Sciatic nerve (tissue), 2 donors: ENCODE data around the gene XRCC5. TPM values are rescaled to one million over a fixed set of nuclear protein-coding genes. Genes with fewer than 3 reads are reported as not detected.

Source experiments
- ATAC-seq: fragments of 200-7000 bp; cut with Tn5 transposase; one replicate; pipeline ENCODE4 v1.9.1; 2020; ENCODE audit warnings: mild to moderate bottlenecking, moderate library complexity
- DNase-seq: peaks from one replicate; pipeline ENCODE4 v3.0.0-alpha.2; 2020; ENCODE audit warnings: low spot score
- intact Hi-C: fragments of 100-400 bp; cut with DNase I; formaldehyde crosslinking; loops from one replicate; pipeline ENCODE4 v1.14.2; 2022
- total RNA-seq: library from RNA; stranded (reverse); fragmentation: NEBNext Ultra II Directional; extraction: Animal tissue kit (Norgen Biotek cat#: 25700); gene quantifications from one replicate; pipeline ENCODE4 v1.2.1, GENCODE V29; 2021
- donor health status: DM: no; HTN: no; CAD: no.
- donor health status: DM: no; HTN: no; CAD: no.

Gene XRCC5
- total RNA-seq, 1 donor from 2014 or later, result 173 TPM

GRCh38 chr2:216082805-216083204 is 26.3 kb upstream of the XRCC5 start:
- no peak for ATAC-seq
- intact Hi-C loops, result no loop called here
- no peak for DNase-seq

- no peak for ATAC-seq
- DNase-seq, result no peak
- intact Hi-C loops, result no loop called here
Observed at GRCh38 chr2:216083464-216084281, 25.5 kb upstream of the XRCC5 start.

- intact Hi-C loops, result no loop called here
- ATAC-seq (no peak), DNase-seq (no peak)
Observed at GRCh38 chr2:216084547-216084946, 24.6 kb upstream of the XRCC5 start.

DNA sequence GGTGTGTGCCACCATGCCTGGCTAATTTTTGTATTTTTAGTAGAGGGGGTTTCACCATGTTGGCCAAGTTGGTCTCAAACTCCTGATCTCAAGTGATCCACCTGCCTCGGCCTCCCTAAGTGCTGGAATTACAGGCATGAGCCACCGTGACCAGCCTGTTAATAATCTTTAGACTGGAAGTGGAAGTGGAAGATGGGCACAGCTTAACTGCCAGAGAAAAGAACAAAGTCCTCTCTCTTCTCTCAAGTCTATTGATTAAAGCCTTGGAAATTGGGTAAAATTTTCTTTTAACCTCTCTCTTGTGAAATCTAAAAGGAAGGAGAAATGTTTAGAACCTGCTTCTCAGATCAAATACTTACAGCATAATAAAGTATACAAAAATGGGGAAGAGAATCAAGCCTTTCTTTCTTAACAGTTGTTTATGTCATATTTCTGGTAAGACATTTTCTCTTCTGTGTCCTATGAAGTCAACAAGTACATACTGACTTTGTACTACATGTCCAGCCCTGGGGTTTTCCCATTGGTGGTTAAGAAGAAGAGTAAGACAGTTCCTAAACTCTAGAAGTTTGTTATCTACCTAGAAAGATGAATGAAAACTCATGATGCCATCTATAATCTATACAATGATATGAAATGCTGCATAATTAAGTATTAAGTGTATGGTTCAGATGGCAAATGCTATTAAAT is 22.8 kb upstream of the XRCC5 start:
- ATAC-seq (no peak), DNase-seq (no peak)
- intact Hi-C loops, result no loop called here

- intact Hi-C loops, result no loop called here
- ATAC-seq, result no peak
- DNase-seq, result no peak
Observed at GRCh38 chr2:216090369-216090786, 18.8 kb upstream of the XRCC5 start.

DNA sequence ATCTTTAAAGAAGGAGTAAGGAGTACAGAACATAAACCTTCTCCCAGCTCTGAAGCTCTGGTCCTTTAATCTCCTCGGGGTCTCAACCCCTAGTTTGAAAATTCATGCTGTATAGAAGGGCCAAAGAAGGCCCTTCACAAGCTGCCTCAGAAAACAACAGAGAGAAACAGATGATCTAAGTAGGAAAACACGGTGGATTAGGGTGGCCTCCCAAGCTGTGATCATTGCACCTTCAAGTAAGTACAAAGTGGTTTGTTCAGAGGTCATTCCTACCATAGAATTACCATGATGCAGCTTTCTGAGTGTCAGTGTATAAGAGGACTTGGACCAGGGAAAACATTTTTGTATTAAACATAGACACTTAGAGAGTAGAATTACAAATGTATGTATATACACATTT is 16.5 kb upstream of the XRCC5 start:
- no peak for ATAC-seq

GRCh38 chr2:216094701-216095100 is 14.4 kb upstream of the XRCC5 start:
- intact Hi-C loops, result no loop called here
- ATAC-seq, result no peak
- no peak for DNase-seq

More for the DNA sequence above, 16.5 kb upstream of the XRCC5 start:
- no peak for DNase-seq
- intact Hi-C loops, result no loop called here

- no peak for DNase-seq
- intact Hi-C loops, result no loop called here
- no peak for ATAC-seq
Observed at GRCh38 chr2:216098421-216099334, 10.5 kb upstream of the XRCC5 start.

- intact Hi-C loops, result no loop called here
Observed at GRCh38 chr2:216101109-216101508, 8.0 kb upstream of the XRCC5 start.

DNA sequence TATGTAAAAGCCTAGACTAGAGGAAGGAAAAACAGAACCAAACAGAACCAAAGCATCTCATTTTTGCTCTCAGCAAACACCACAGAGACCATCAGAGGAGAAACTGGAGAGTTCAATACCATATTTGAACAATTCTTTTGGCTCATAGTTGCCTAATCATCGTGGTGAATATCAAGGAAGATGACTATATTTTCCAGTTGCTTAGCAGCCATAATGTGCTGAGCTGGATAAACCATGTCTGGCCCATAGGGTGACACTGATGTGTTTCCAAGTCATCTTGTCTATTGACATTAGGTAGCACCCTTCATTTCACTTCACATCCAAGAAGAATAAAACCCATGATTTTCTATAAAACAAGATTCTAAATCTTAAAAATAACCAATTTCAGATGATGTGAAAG is 5.9 kb upstream of the XRCC5 start:
- ATAC-seq (no peak), DNase-seq (no peak)
- intact Hi-C loops, result no loop called here

More at GRCh38 chr2:216101109-216101508, 8.0 kb upstream of the XRCC5 start:
- no peak for DNase-seq
- no peak for ATAC-seq

DNA sequence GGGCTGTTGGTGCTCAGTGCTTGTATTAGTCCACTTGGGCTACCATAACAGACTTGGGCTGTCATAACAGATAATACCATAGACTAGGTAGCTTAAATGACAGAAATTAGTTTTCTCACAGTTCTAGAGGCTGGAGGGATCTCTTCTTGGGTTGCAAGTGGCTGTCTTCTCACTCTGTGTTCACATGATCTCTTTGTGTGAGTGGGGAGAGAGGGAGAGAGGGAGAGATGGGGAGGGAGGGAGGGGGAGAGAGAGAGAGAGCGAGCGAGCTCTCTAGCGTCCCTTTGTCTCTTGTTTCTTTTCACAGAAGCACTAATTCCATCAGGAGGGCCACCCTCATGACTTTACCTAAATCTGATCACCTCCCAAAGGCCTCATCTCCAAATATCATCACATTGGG is 4.5 kb upstream of the XRCC5 start:
- intact Hi-C loops, result no loop called here

DNA sequence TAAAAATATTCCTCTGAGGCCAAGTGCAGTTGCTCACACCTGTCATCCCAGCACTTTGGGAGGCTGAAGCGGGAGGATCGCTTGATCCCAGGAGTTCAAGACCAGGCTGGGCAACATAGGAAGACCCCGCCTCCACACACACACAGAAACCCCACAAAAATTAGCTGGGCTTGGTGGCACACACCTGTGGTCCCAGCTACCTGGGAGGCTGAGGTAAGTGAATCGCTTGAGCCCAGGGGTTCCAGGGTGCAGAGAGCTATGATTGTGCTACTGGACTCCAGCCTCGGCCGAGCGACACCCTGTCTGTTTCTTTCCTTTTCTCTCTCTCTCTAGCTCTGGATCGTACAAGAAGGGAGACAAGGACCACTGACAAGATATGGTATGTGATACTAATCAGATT is 1.8 kb upstream of the XRCC5 start:
- intact Hi-C loops, result no loop called here
- ATAC-seq (no peak), DNase-seq (no peak)

More for the DNA sequence above, 4.5 kb upstream of the XRCC5 start:
- ATAC-seq, result no peak
- no peak for DNase-seq

GRCh38 chr2:216107760-216108159 is 1.4 kb upstream of the XRCC5 start:
- ATAC-seq, result no peak
- DNase-seq, result no peak
- intact Hi-C loops, result no loop called here

GRCh38 chr2:216108310-216108966 is 710 bp upstream of the XRCC5 start:
- DNase-seq (no peak), ATAC-seq (no peak)
- intact Hi-C loops, result no loop called here

- DNase-seq (no peak), ATAC-seq (peak; percentile 21)
- intact Hi-C loops, result no loop called here
Observed at GRCh38 chr2:216109962-216110614, 940 bp downstream of the XRCC5 start.

DNA sequence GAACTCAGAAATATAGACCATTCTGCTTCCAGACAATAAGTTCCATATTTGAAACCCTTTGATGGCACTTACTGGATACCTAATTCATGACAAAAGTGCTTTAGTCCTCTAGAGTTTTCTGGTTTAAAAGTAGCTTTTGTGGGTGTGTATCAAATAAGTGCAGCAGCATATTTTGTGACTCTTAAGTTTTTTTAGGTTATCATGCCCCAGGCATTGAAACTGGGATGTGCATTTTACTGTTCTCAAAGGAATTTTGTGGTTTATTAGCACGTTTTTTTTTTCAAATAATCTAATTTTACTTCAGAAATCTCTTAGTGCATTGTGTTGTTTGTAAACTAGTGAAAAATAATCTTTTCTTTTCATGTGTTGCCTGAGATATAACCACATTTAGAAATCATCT is 1.5 kb downstream of the XRCC5 start:
- intact Hi-C loops, result no loop called here
- ATAC-seq, result no peak
- no peak for DNase-seq

GRCh38 chr2:216111122-216111521 is 2.0 kb downstream of the XRCC5 start:
- DNase-seq (no peak), ATAC-seq (no peak)
- intact Hi-C loops, result no loop called here

GRCh38 chr2:216112926-216113325 is 3.8 kb downstream of the XRCC5 start:
- intact Hi-C loops, result no loop called here
- DNase-seq, result no peak
- ATAC-seq, result no peak

DNA sequence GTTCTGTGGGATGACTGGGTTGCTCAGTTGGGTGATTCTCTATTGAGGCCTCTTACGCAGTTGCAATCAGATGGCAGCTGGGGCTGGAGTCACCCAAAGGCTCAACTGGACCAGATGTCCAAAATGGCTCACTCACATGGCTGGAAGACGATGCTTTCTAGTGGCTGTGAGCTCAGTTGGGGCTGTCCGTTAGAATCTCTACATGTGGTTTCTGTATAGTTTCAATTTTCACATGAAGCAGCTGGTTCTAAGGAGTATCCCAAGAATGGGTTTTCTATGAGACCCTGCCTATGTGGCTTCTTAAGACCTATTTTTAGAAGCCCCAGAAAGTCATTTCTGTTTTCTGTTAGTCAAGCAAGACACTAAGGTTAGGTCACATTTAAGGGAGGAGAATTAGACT is 4.4 kb downstream of the XRCC5 start:
- DNase-seq, result no peak
- ATAC-seq, result no peak
- intact Hi-C loops, result no loop called here
